ENCODE data around the gene NOB1.
A peak's percentile ranks its signal among the peaks of the same experiment; 100 is the strongest.
"Not testable (repeated sequence)": the region's sequence is repeated elsewhere in the genome, so short reads cannot be mapped to it uniquely, and the experiment has no call there.

NOB1 gene

DNA sequence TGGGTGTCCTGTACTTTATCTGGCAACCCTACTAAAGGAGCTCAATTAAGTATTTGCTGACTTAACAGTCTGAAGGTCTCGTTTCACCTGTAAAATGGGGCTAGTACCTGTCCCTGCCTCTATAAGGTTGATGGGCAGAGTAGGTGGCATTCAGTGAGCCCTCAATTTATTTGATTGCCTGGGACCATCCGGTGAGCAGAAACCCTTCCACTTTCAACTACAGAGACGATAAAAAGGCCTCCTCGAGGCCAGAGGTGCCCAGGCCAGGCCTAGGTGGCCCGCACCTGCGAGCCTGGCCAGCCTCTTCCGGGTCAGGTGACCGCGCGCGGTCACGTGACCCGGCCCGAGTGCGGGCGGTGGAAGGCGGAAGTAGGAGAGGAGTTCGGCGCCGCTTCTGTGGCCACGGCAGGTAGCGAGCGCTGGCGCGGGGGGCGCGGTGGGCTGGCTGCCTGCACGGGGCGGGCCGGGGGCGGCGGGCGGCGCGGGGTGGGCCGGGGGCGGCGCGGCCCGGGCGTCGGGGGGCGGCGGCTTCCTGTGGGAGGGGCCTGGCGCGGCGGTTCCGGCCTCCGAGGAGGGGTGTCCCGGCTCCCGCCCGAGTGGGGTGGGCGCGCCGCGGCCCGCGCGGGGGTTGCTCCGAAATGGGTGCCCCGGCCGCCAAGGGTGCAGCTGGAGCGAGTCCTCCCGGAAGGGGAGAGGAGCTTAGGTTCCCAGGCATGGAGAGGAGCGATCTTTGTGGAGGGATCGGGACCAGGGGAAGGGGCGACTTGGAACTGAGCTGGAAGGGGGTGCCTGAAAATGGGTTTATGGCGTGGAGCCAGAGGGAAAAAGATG lies 7.5 kb upstream of the NOB1 start, which contains the start of gene WWP2:
TSS of gene WWP2 (plus strand) at position 350 of the 831 bp plus-strand sequence. CDS start 24,679 bp downstream, outside the sequence.
- DNase-seq (ENCODE audit: low read depth), result peak; percentile 47

DNA sequence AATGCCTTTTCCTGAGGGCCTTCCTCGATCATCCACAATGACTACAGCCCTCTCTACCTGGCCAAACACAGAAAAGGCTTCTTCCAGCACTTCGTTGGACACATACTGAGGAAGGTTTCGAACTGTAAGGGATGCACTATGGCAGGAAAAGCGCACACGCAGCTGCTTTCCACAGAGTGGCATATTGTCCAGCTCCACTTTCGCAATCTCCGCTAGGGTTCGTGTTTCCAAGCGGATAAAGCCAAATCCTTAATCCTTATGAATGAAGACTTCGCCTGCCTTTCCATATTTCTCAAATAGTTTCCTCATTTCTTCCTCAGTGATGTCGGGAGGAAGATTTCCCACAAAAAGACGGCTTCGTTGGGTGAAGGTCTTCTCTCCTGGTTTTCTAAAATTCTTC lies 2.6 kb upstream of the NOB1 start:
- DNase-seq (ENCODE audit: low read depth), result not testable (repeated sequence)

DNA sequence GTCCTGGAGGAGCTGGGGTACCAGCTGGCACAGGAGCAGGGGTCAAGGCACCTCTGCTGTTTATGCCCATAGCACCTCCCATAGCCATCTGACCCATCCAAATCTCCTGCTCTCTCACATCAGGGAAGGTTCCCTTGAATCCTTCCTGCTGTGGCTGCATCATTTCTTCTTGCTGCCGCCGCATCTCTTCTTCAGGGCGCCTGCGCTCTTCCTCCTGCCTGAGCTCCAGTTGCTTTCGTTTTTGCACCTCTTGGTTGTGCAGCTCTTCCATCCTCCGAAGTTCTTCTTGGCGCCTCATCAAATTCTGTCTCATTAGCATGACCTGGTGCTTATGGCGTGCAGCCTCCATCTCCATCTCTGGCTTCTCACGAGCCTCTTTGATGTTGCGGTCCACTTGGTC lies 2.0 kb upstream of the NOB1 start:
- no peak for DNase-seq (ENCODE audit: low read depth)

DNA sequence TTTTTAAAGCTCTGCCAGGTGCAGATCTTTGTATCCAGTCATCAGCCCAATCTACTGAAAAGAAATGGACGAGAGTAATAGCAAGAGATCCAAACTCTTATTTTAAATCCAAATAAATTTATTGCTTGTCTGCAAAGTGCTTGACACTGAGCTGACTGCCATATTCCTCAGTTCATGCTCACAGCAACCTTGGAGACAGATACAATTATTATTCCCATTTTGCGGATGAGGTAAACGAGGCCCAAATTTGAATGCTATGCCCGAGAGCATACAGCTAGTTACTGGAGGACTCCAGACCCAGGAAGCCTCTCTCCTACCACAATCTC lies 620 bp downstream of the NOB1 start:
- no peak for DNase-seq (ENCODE audit: low read depth)

DNA sequence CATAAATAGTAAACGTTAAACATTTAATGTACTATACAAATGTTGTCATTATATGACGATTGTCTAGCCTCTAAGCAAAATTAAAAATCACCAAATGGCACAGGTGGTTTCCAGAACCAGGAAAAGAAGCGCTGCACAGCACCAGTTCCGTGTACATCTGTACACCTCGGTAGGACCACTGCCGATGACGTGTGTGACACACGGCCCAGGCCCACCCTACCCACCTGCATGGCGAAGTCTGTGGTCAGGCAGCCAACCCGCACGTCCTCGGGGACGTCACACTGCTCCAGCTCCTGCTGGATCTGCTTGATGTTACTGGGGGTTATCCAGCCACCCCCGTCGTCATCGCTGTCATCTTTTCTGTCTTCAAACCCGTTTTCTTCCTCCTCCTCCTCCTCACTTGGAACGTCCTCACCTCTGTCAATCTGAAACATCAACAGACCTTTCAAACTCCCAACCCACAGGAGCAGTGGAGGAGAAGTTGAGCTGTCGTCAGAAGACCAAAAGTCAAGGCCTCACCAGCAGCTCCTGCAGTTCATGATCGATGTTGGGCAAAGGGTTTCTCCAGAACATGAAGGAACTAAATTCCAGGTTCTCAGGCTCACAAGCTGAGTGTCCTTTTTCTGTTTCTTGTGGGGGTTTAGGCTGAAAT lies 5.9 kb downstream of the NOB1 start:
- no peak for DNase-seq (ENCODE audit: low read depth)

DNA sequence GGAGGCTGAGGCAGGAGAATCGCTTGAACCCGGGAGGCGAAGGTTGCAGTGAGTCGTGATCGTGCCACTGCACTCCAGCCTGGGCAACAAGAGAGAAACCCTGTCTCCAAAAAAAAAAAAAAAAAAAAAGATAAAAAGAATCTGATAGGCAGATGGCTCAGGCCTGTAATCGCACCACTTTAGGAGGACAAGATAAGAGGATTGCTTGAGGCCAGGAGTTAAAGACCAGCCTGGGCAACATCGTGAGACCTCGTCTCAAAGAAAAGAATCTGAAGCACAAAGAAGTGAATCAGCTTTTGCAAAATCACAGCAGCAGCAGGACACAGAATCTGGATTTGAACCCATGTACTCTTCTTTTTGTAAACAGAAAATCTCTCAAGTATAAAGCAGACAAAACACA lies 7.6 kb downstream of the NOB1 start:
- no peak for DNase-seq (ENCODE audit: low read depth)

DNA sequence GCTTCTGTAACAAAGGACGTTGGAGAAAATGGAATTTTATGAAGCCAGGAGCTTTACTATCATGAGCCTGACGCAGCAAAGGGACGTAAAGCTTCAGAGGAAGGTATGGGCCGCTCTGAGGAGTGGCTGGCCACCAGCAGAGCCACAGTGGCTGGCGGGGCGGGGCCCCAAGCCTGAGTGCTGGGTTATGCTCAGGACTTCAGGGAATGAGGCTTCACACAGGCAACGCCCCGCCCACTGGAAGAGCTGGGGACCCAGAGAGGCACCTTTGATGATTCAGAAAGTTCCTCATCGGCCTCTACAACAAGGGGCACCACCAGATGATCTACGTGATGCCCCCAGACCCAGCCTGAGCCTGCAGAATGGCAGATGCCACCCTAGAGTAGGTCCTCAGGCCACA lies 8.8 kb downstream of the NOB1 start:
- DNase-seq (ENCODE audit: low read depth), result no peak

DNA sequence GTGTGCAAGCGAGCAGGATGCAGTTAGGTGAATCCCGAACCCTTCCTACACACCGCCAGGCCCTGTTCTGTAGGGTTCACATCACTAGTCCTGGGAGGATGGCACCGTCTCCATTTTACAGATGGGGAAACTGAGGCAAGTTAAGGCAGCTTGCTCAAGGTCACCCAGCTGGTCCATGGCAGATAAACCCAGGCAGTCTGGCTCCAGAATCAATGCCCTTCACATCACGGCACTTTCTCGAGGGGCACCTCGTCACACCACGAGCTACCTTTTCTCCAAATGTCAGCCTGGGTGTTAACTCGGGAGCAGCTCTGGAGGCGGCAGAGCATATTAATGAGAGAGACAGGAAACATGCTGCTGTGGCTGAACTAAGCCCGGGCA lies 9.5 kb downstream of the NOB1 start:
- DNase-seq (ENCODE audit: low read depth), result no peak

DNA sequence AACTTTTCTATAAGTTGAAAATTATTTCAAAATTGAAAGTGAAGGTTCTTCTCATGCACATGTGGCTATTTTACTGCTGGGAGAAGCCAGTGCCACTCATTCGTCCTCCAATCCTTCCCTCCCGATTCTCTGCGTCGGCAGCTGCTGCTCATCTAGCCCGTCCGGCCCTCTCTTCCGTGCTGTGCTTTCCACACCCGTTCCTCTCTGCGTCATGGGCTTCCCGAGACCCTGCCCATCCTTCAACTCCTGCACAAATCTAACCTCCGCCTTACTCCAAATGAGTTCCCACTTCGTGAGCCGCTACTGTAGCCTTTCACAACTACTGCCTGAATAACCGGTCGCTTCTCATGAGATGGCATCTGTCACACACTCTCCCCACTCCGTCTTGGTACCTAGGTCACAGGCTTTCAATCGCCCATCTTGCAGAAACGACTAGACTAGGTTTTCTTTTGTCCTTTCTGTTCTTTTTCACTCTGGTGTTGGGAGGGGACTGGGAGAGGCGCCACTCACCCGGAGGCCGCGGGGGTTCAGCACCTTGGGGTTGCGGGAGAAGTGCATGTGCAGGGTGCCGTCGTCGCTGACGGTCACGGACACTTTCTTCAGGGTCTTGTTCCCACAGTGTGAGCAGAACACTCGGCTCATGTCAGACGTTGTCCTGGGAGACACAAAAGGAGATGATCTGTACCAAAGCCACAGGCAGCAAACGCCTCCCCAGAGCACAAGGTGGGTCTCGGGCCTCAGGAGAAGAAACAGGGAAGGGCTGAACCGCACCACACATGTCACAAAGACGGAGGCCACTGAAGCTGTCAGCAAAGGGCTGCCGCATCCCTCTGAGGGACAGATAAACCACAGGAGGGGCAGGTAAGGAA lies 10.1 kb downstream of the NOB1 start:
- DNase-seq (ENCODE audit: low read depth), result no peak

DNA sequence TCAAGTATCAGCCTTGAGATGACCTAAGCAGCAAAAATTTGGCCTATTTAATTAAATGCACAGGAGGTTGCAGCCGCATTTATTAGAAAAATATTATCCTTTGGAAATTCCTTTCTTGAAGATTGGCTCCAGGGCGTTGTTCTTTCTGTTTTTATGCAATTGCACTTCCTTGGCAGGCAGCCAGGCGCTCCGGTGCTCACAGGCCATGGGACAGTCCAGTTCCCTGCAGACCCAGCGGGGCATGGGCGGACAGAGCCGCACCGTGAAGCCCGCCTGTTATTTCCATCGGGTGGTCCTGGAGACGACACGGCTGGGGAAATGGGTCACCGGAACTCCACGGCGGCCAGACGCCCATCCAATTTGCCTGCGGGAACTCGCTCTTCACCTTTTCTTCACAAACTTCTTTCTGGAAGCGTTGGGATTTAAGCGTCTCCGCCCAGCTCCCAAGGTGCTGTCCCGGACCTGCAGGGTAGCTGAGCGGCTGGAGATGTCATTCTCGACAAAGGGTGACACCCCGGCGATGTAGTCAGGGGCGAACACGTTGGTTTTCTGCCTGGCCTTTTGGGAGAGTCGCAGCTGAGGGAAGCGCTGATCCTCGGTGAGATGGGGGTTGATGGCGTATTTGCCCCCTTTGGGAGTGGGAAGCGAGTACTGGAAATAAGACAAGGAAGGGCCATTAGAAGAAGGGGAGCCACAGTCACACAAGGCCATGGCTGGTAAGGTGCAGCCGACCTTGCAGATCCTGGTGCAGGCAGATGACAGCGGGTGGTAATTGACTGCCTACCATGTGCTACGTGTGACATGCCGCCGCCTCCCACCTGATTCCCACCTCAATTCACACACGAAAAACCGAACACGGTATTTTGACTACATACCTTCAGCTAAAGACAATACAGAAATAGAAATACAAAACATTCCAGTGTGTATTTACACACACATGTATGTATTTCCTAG lies 12.5 kb downstream of the NOB1 start:
- peak; percentile 68 for DNase-seq (ENCODE audit: low read depth)

DNA sequence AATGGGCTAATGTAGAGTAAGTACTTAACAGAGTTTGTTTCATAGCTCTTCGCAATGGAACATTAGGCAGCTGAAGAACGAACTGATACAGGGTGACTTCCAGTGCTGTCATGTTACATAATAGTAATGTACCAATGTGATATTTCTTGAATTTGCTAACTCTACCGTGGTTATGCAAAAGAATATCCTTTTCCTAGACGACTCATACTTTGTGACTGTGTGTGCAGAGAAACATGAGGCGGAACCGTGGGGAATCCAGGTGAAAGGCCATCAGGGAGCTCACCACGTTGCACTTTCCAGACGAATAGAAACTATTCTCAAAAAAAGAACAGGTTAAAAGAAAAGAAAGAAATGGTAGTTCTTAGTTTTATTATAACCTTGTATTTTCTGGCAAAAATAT lies 13.2 kb downstream of the NOB1 start:
- peak; percentile 51 for DNase-seq (ENCODE audit: low read depth)

DNA sequence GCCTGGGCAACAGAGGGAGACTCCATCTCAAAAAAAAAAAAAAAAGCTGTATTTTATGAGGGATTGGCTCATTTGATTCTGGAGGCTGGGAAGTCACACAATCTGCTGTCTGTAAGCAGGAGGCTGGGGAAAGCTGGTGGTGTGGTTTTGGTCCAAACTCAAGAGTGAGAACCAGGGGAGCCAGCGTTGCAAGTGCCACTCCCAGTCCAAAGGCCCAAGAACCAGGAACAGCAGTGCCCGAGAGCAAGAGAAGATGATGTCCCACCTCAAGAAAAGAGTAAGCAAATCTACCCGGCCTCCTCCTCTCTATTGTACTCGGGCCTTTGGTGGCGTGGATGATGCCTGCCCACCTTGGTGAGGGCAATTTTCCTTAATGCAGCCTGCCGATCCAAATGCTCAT lies 22.6 kb downstream of the NOB1 start:
- no peak for DNase-seq (ENCODE audit: low read depth)

DNA sequence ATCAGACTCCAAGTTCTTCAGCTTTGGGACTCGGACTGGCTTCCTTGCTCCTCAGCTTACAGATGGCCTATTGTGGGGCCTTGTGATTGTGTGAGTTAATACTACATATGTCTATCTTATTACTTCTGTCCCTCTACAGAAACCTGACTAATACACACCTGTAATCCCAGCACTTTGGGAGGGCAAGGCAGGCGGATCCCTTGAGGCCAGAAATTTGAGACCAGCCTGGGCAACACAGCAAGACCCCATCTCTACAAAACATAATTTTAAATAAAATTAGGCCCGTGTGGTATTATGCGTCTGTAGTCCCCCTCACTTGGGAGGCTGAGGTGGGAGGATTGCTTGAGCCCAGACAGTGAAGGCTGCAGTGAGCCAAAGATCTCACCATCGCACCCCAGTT lies 23.4 kb downstream of the NOB1 start:
- not testable (repeated sequence) for DNase-seq (ENCODE audit: low read depth)

DNA sequence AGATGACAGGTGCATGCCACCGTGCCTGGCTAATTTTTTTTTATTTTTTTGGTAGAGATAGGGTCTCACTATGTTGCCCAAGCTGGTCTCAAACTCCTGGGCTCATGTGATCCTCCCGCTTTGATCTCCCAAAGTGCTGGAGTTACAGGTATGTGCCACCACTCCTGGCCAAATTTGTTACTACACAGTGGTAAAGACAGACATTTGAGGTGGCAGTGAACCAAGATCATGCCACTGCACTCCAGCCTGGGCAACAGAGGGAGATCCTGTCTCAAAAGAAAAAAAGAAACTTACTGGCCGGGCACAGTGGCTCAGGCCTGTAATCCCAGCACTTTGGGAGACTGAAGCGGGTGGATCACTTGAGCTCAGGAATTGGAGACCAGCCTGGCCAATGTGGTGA lies 25.7 kb downstream of the NOB1 start:
- not testable (repeated sequence) for DNase-seq (ENCODE audit: low read depth)

DNA sequence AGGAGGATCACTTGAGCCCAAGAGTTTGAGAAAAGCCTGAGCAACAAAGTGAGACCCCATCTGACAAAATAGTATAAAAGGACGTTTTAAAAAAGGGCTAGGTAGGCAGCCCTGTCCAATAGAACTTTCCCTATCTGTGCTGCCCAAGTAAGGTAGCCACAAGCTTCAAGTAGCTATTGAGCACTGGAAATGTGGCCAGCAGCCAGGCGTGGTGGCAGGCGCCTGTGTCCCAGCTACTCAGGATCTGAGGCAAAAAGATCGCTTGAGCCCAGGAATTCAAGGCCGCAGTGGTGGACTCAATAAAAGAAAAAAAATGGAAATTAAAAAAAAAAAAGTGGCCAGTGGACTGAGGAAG lies 26.8 kb downstream of the NOB1 start:
- DNase-seq (ENCODE audit: low read depth), result no peak

DNA sequence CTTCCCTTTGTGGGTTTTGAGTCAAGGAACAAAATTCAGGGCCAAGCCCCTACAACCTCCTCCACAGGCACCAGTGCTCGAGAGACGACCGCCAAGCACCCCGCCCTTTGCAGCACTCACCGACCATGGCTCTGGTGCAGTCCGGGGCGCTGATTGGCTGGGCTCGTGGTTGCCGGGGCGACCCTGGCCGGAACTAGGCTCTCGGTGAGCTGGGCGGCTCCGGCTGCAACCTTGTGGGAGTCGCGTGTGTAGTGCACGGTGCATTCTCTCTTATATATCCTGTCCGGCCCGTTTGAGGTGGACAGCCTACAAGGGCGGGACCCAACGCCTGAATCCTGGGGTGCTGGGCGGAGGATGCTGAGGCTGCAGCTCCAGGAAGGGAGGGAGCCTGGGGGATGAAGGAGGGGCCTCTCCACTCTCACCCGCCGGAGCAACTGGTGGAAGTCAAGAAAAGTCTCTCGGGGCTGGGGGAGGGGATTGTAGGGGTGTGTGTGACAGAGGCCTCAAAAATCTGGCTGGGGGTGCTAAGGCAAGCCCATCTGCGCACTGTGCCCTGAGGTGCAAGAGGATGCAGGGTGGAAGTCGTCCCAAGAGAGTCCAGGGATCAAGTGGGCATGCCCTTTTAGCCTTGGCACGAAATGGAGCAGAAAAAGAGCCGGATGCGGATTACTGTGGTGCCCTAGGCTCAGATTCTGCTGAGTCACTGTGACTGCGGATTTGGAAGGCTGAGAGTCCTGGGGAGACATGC lies 28.2 kb downstream of the NOB1 start, which contains the start of gene NQO1:
TSS of gene NQO1 (minus strand) at position 248 of the 748 bp plus-strand sequence. CDS start at position 127, 121 bp downstream.
- peak; percentile 100 for DNase-seq (ENCODE audit: low read depth)

DNA sequence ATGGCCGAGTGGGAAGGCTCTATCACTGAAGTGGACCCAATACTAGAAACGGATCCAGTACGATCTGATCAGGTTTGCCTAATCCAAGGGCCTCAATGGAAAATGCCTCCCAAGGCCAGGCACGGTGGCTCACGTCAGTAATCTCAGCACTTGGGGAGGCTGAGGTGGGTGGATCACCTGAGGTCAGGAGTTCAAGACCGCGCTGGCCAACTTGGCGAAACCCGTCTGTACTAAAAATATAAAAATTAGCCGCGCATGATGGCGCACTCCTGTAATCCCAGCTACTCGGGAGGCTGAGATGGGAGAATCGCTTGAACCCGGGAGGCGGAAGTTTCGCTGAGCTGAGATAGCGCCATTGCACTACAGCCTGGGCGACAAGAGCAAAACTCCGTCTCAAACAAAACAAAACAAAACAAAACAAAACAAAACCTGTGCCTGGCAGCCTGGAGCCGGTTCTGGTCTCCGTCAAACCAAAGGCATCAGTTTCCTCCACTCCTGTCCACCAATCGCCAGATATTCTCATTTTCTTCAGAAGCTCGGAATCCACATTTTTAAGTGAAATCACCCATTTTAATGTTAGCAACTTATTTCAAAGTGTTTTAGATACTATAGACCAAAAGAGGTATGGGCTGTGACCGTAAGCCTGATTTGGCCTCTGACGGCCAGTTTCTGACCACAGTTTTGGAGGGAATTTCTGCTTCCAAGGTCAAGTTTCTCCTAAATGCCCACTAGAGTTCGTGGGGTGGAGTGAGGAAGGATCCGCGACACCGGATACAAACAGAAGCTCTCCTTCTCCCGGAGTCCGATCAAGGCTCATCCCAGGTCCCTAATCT lies 29.0 kb downstream of the NOB1 start:
- peak; percentile 52 for DNase-seq (ENCODE audit: low read depth)

DNA sequence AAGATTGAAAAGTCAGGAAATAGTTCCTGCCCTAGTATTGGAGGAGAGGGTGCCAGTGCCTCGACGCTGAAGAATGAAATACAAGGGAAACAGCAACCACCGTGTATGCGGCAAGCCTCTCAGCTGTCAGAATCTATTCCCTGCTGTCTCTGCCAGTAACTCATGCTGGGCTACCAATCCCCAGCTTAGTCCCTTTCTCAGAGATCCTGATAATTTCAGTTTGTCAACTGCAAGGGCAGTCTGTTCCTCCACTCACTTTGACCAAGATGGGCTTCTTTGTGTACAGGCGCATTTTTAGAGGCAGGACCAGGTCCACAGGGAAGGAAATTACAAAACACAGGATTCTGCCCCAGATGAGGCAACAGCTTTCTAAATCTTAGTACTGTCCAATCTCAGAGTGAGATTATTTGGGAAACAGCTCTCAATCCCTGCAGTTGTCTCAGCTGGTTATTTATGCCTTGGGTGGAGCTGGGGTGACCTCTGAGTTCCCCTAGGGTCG lies 29.7 kb downstream of the NOB1 start:
- no peak for DNase-seq (ENCODE audit: low read depth)

DNA sequence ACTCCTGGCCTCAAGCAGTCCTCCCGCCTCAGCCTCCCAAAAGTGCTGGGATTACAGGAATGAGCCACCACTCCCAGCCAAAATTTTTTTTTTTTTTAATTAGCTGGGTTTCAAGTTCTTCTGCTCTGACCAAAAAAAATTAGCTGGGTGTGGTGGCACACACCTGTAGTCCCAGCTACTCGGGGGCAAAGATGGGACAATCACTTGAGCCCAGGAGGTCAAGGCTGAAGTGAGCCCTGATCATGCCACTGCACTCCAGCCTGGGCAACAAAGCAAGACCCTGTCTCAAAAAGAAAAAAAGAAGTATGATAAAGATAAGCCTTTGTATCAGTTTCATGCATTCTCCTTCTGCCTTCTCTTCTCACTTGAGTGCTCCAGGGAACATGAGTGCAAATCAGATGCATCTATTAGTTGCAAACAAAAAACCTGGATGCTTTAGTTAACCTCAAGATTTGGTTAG lies 30.3 kb downstream of the NOB1 start:
- no peak for DNase-seq (ENCODE audit: low read depth)

Measured in fibroblast of gingiva (primary cell).